GM12891 (cell line): Measurements from ENCODE around the gene NT5C1A.
A peak's percentile ranks its signal among the peaks of the same experiment; 100 is the strongest.

Experiments used
- DNase-seq: peaks from one replicate; pipeline ENCODE4 v3.0.0; 2011; ENCODE audit warnings: low spot score; ENCODE audit not compliant: insufficient read length
- FAIRE-seq: peaks from 2 replicates; lab custom pipeline; 2011; peaks lifted over from hg19 to GRCh38; lab: Jason Lieb, UNC
- PAX5 ChIP-seq: IDR thresholded peaks from 2 replicates; pipeline ENCODE4 v1.6.1; 2011; ENCODE audit warnings: low read length, moderate library complexity, mild to moderate bottlenecking; ENCODE audit not compliant: insufficient read depth, severe bottlenecking
- POLR2A ChIP-seq: IDR thresholded peaks from 2 replicates; pipeline ENCODE4 v1.6.1; 2011; ENCODE audit warnings: low read depth, low read length, control low read depth
- POLR2AphosphoS5 ChIP-seq: IDR thresholded peaks from 2 replicates; pipeline ENCODE4 v1.6.1; 2011; ENCODE audit warnings: low read depth, low read length, control low read depth
- POU2F2 ChIP-seq: IDR thresholded peaks from 2 replicates; pipeline ENCODE4 v1.6.1; 2011; ENCODE audit warnings: low read depth, mild to moderate bottlenecking, control low read depth, low read length, moderate library complexity
- SPI1 ChIP-seq: IDR thresholded peaks from 2 replicates; pipeline ENCODE4 v1.6.1; 2011; ENCODE audit warnings: low read depth, low read length, control low read depth
- TAF1 ChIP-seq: IDR thresholded peaks from 2 replicates; pipeline ENCODE4 v1.6.1; 2011; ENCODE audit warnings: low read depth, low read length, control low read depth

The NT5C1A gene

GRCh38 chr1:39655578-39656268 lies 16.2 kb downstream of the NT5C1A start:
- FAIRE-seq (no peak), DNase-seq (no peak)
- TF ChIP-seq TAF1 (no peak), PAX5 (no peak), POU2F2 (no peak), SPI1 (no peak), POLR2AphosphoS5 (no peak), POLR2A (no peak)

GRCh38 chr1:39654291-39654690 lies 17.6 kb downstream of the NT5C1A start:
- DNase-seq (no peak), FAIRE-seq (no peak)
- no peak for TF ChIP-seq PAX5
- TF ChIP-seq SPI1 = no peak
- no peak for TF ChIP-seq POU2F2
- no peak for TF ChIP-seq POLR2AphosphoS5
- no peak for TF ChIP-seq TAF1
- TF ChIP-seq POLR2A = no peak

GRCh38 chr1:39653546-39654031 lies 18.3 kb downstream of the NT5C1A start:
- FAIRE-seq = peak; percentile 96
- TF ChIP-seq TAF1 (no peak), POLR2AphosphoS5 (no peak), POU2F2 (no peak), SPI1 (no peak), PAX5 (no peak), POLR2A (no peak)
- DNase-seq = no peak

- TF ChIP-seq POLR2A = no peak
- FAIRE-seq = no peak
- DNase-seq = no peak
Observed at GRCh38 chr1:39652554-39652953, 19.4 kb downstream of the NT5C1A start.

- DNase-seq (no peak), FAIRE-seq (no peak)
- TF ChIP-seq PAX5 (no peak), SPI1 (no peak), POU2F2 (no peak), POLR2A (no peak), POLR2AphosphoS5 (no peak), TAF1 (no peak)
Observed at GRCh38 chr1:39652105-39652504, 19.8 kb downstream of the NT5C1A start.

- no peak for DNase-seq
- FAIRE-seq = no peak
- TF ChIP-seq SPI1 = no peak
Observed at GRCh38 chr1:39650431-39650830, 21.5 kb downstream of the NT5C1A start.

GRCh38 chr1:39649636-39650185 lies 22.2 kb downstream of the NT5C1A start:
- TF ChIP-seq POLR2AphosphoS5 (no peak), TAF1 (no peak), PAX5 (no peak), POLR2A (no peak), SPI1 (no peak), POU2F2 (no peak)
- FAIRE-seq (no peak), DNase-seq (no peak)

- no peak for FAIRE-seq
- TF ChIP-seq PAX5 = no peak
- no peak for TF ChIP-seq SPI1
- TF ChIP-seq POU2F2 = no peak
- no peak for TF ChIP-seq POLR2A
- no peak for TF ChIP-seq TAF1
- no peak for TF ChIP-seq POLR2AphosphoS5
- DNase-seq = no peak
Observed at GRCh38 chr1:39648496-39648895, 23.4 kb downstream of the NT5C1A start.

- FAIRE-seq (no peak), DNase-seq (no peak)
- TF ChIP-seq POU2F2 (no peak), SPI1 (no peak), TAF1 (no peak), PAX5 (no peak), POLR2AphosphoS5 (no peak), POLR2A (no peak)
Observed at GRCh38 chr1:39647247-39647646, 24.7 kb downstream of the NT5C1A start.

GRCh38 chr1:39646232-39647081 lies 25.4 kb downstream of the NT5C1A start:
- no peak for TF ChIP-seq POLR2AphosphoS5
- DNase-seq (no peak), FAIRE-seq (no peak)
